Measurements from ENCODE around the gene CLIC1.

- TF ChIP-seq POLR2A (IDR thresholded peaks at IDR 0.05): no peak
- TF ChIP-seq, protein P1, sequence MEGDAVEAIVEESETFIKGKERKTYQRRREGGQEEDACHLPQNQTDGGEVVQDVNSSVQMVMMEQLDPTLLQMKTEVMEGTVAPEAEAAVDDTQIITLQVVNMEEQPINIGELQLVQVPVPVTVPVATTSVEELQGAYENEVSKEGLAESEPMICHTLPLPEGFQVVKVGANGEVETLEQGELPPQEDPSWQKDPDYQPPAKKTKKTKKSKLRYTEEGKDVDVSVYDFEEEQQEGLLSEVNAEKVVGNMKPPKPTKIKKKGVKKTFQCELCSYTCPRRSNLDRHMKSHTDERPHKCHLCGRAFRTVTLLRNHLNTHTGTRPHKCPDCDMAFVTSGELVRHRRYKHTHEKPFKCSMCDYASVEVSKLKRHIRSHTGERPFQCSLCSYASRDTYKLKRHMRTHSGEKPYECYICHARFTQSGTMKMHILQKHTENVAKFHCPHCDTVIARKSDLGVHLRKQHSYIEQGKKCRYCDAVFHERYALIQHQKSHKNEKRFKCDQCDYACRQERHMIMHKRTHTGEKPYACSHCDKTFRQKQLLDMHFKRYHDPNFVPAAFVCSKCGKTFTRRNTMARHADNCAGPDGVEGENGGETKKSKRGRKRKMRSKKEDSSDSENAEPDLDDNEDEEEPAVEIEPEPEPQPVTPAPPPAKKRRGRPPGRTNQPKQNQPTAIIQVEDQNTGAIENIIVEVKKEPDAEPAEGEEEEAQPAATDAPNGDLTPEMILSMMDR (IDR thresholded peaks at IDR 0.05): no peak
Measured at GRCh38 chr6:31765910-31766794, 29.8 kb upstream of the CLIC1 start.
